HG03066 (cell line): ENCODE results near the gene COTL1.

ENCODE experiments used
- ATAC-seq: cut with Tn5 transposase; IDR thresholded peaks from one replicate; pipeline ENCODE4 v1.9.1; 2021; ENCODE audit warnings: low read depth; ENCODE audit not compliant: unreplicated experiment

COTL1 gene

GRCh38 chr16:84614968-84615813 is 2.7 kb downstream of the COTL1 start:
- no peak for ATAC-seq

GRCh38 chr16:84614623-84614967 is 3.3 kb downstream of the COTL1 start:
- ATAC-seq = no peak

- no peak for ATAC-seq
Observed at GRCh38 chr16:84614073-84614459, 3.8 kb downstream of the COTL1 start.

DNA sequence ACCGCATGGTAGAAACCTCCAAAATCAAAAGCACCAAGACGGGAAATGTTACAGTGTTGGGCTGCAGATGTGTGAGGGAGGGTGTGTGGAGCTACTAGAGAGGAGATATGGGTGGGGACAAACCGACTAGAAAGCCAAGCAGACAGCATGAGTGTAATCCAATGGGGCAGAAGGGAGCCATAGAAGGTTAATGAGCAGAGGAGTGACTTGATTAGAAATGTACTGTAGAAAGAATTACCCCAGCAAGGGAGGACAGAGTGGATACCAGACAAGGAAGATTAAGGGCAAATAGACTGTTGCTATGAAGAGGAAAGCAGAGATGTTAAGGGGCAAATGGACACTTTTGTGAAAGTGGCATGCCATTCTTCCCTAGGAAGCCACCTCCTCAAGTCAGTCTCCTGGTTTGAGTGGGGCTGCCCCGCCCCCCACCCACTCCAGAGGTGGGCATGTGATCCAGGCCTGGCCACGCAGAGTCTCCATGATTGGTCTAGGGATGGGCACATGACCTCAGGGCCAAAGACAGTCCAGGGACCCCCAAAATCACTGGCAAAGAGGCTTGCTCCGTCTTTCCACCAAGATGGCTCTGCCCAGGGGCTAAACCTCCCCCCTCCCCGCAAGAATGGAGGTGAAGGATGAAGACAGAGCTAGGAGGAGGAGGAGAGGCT is 4.3 kb downstream of the COTL1 start:
- ATAC-seq = no peak

DNA sequence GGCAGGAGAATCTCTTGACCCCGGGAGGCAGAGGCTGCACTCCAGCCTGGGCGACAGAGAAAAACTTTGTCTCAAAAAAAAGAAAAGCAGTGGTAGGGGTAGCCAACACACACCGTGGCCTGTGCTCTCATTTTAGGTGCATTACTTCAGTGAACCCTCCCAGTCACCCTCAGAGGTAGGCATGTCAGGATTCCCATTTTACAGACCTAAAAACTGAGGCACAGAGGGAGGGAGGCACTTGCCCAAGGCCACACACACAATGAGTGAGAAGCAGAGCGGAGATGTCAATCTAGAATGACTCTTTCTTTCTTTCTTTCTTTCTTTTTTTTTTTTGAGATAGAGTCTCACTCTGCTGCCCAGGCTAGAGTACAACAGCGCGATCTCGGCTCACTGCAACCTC is 5.2 kb downstream of the COTL1 start:
- ATAC-seq = no peak

DNA sequence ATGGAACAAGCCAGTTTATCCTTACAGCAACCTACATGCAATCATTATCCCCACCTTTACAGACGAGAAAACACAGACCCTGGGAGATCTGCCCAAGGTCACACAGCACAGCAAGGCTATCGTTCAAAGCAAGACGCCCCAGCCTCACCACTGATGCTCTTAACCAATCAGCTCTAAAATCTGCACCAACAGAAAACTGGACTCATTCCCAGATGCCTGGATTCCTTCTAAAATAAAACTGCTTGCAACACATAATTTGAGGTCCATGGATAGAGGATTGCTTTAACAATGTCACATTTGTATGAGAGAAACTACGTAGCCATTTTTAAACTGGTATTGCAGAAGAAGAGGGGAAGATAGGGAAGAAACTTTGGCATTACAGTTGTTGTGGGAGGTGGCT is 6.8 kb downstream of the COTL1 start:
- no peak for ATAC-seq

- no peak for ATAC-seq
Observed at GRCh38 chr16:84610376-84610775, 7.5 kb downstream of the COTL1 start.

DNA sequence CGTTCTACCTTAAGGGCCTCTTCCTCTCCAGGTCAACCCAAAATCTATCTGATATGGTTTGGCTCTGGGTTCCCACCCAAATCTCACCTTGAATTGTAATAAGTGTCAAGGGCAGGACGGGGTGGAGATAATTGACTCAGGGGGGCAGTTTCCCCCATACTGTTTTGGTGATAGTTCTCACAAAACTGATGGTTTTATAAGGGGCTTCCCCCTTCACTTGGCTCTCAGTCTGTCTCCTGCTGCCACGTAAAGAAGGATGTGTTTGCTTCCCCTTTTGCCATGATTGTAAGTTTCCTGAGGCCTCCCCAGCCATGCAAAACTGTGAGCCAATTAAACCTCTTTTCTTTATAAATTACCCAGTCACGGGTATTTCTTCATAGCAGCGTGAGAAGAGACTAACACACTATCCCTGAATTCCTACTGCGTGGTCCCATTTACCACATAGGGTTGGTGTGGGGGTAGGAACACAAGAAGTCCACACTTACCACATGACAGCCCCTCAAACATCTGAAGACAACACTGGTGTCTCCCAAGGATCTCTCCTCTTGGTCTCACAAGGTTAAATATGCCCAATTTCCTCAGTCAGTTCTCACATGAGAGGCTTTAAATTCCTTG is 8.2 kb downstream of the COTL1 start:
- ATAC-seq = no peak

- ATAC-seq = no peak
Observed at GRCh38 chr16:84608282-84608681, 9.6 kb downstream of the COTL1 start.

DNA sequence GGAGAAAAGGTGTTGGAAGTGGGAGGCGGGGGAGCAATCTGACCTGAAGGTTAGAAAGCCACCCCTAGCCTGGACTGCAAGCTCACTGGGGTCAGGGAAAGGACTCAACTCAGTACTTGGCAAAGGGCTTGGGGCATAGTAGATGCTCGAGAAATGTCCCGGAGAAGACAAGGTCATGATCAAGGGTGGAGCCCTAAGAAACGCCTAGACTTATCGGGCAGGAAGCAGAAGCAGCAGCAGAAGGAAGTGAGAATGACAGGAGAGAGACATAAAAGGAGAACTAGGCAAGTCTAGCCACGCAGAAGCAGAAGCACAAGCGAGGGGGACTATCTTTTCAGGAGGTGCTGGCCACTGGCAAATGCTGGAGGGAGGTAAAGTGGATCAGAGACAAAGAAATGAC is 10.2 kb downstream of the COTL1 start:
- ATAC-seq = peak; percentile 66

GRCh38 chr16:84607061-84607460 is 10.8 kb downstream of the COTL1 start:
- no peak for ATAC-seq

- ATAC-seq = no peak
Observed at GRCh38 chr16:84606081-84606875, 11.6 kb downstream of the COTL1 start.

DNA sequence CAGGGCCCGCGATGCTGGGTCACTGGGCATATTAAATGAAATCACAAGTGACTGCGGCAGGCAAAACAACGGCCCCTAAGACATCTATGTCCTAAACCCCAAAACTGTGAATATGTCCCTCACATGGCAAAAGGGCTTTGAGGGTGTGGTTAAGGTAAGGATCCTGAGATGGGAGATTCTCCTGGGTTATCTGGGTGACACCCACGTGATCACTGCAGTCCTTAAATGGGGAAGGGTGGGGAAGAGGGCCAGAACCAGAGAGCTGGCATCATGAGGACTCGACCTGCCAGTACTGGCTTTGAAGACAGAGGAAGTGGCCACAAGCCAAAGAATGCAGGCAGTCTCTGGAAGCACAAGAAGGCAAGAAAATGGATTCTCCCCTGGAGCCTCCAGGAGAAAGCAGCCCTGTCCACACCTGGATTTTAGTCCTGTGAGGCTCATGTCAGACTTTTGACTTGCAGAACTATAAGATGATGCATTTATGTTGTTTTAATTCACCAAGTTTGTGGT is 12.5 kb downstream of the COTL1 start:
- ATAC-seq = no peak

GRCh38 chr16:84604477-84605013 is 13.3 kb downstream of the COTL1 start:
- ATAC-seq = no peak

DNA sequence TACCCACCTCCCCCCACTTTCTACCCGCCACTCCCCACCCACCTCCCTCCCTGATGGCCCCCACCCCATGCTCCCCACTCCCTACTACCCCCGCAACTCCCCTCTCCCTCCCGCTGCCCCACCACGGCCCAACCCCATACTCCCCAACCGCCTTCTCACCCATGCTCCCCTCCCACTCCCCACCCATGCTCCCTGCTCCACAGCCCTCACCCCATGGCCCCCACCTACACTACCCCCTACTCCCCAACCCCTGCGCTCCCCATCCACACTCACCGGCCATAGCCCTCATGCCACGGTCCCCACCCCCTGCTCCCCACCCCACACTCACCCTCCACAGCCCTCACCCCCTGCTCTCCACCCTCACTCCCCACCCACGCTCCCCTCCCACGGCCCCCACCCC is 13.9 kb downstream of the COTL1 start:
- ATAC-seq = no peak

DNA sequence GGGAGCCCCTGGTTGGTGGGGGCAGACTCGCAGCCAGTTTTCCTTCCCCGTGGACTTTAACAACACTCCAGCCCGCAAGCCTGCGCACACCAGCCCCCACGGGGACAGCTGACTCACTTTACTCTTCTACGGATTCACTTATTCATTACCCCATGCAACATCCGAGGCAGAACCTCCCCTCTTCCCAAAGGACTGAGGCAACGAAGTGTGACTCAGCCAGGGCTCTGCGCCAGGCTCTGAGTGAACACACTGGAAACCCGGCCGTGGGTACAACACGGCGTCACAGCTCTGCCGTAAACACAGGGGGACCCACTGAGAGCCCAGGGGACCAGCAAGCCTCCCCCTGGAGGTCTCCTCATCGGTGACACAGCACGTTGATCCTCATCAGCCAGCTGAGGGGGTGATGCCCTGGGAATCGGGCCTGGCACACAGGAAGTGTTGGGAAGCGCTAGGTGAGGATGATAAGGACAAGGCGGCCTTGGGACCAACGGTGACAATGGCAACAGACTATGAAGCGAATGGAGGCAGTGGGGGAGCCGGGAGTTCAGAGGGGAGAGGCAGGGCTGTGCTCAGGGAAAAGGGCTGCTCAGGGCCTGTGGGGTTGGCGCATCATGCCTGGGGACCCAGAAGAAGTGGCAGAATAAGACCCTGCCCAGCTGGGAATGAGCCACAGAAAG is 14.6 kb downstream of the COTL1 start:
- ATAC-seq = no peak

GRCh38 chr16:84600343-84601229 is 17.3 kb downstream of the COTL1 start:
- ATAC-seq = peak; percentile 57

- peak; percentile 47 for ATAC-seq
Observed at GRCh38 chr16:84599521-84600202, 18.2 kb downstream of the COTL1 start.
